Stomach (tissue), 9 donors: ENCODE measurements around the gene CCNI. TPM values are rescaled to one million over a fixed set of nuclear protein-coding genes. Genes with fewer than 3 reads are reported as not detected.

Experiments
- DNase-seq, 2 donors: peaks; one replicate each; pipeline versions ENCODE4 v3.0.0 to v3.0.0-alpha.2; 2013 to 2019
- H3K27ac ChIP-seq, 5 donors: fragments of 200-600 bp in 4 of 5; sonication (generic) in 4 of 5; one replicate each; pipeline ENCODE4 v1.5.1; 2013 to 2019; ENCODE audit warnings: mild to moderate bottlenecking in 1 of 5, moderate library complexity in 1 of 5
- H3K27me3 ChIP-seq, 3 donors: fragments of 200-600 bp; sonication (generic); one replicate each; pipeline ENCODE4 v1.5.1; 2017 to 2019; ENCODE audit warnings: mixed run types in 1 of 3
- H3K36me3 ChIP-seq, 4 donors: fragments of 200-600 bp; sonication (generic); 1 replicate in 3 of 4; 2 replicates in 1 of 4; pipeline ENCODE4 v1.5.1; 2016 to 2019
- H3K4me1 ChIP-seq, 4 donors: fragments of 200-600 bp; sonication (generic); one replicate each; pipeline ENCODE4 v1.5.1; 2016 to 2019
- H3K4me3 ChIP-seq, 4 donors: fragments of 200-600 bp; sonication (generic) in 3 of 4; one replicate each; pipeline ENCODE4 v1.5.1; 2016 to 2019; ENCODE audit warnings: mild to moderate bottlenecking in 1 of 4
- H3K9me3 ChIP-seq, 4 donors: fragments of 200-600 bp; sonication (generic); one replicate each; pipeline ENCODE4 v1.5.1; 2016 to 2019
- EP300 ChIP-seq: sonication (generic); formaldehyde crosslinking; IDR thresholded peaks from one replicate; pipeline ENCODE4 v1.6.1; 2017; ENCODE audit warnings: antibody characterized with exemption
- POLR2A ChIP-seq, 4 donors: fragments of 450-650 bp; IDR thresholded peaks; one replicate each; pipeline ENCODE4 v1.6.1; 2016; ENCODE audit warnings: antibody characterized with exemption in 4 of 4, control low read depth in 2 of 4, mild to moderate bottlenecking in 1 of 4, moderate library complexity in 1 of 4
- POLR2AphosphoS5 ChIP-seq, 3 donors: sonication (generic); formaldehyde crosslinking; IDR thresholded peaks; one replicate each; pipeline ENCODE4 v1.6.1; 2016; ENCODE audit warnings: antibody characterized with exemption in 3 of 3
- WGBS, 5 donors: extraction: QIAGEN DNeasy Blood & Tissue Kit in 3 of 5; methylation state at CpG; one replicate each; pipeline versions ENCODE4 v1.1.5 to v1.1.7; 2013 to 2018; 5-methylcytosine and 5-hydroxymethylcytosine counted together
- intact Hi-C: fragments of 100-400 bp; cut with DNase I; formaldehyde crosslinking; loops from one replicate; pipeline ENCODE4 v1.15.1; 2023; ENCODE audit warnings: low total_unique reads
- polyA plus RNA-seq, 3 donors: library from polyadenylated mRNA; stranded (reverse); fragments of 200-250 nt; gene quantifications; one replicate each; pipeline ENCODE4 v1.2.3, GENCODE V29; 2013
- total RNA-seq, 5 donors: library from RNA; depleted of rRNA; stranded (reverse); fragments of >200 nt; gene quantifications; one replicate each; pipeline versions ENCODE4 v1.1.0 to v1.2.3, GENCODE V29; 2014 to 2016
- TF ChIP-seq, protein P1 (sequence below), 7 experiments: fragments of 450-650 bp in 4 of 7; fragments of 200-600 bp in 3 of 7; sonication (generic) in 3 of 7; IDR thresholded peaks; one replicate each; pipeline ENCODE4 v1.5.1; 2016 to 2019; ENCODE audit warnings: antibody characterized with exemption in 7 of 7, control low read depth in 2 of 7, mild to moderate bottlenecking in 1 of 7
- donor health status: healthy with polysubstance abuse.
- donor health status: Bipolar disorder and iron deficiency.
- donor health status: healthy.

Gene CCNI
- total and polyA plus RNA-seq, 8 donors, result 43.4 to 278 (median 144) TPM

GRCh38 chr4:77076889-77077635 lies 1.3 kb upstream of the CCNI start:
- intact Hi-C loops, result no loop called here
- Histone ChIP-seq H3K27me3 (no peaks in the 10 kb centered on the region), H3K4me1 (peaks cover 13 to 47% (median 27%) of the 10 kb centered on the region in 4 donors), H3K9me3 (no peaks in the 10 kb centered on the region), H3K36me3 (no peaks in the 10 kb centered on the region), H3K4me3 (peak overlapping the region; percentile 70 to 97 (median 86)), H3K27ac (peak overlapping the region in 4 of 5 donors; percentile 100)
- WGBS, 5 donors, result 61 to 72% (median 67%) methylated on average over 10 of the region's 10 CpGs
- TF ChIP-seq, protein P1, sequence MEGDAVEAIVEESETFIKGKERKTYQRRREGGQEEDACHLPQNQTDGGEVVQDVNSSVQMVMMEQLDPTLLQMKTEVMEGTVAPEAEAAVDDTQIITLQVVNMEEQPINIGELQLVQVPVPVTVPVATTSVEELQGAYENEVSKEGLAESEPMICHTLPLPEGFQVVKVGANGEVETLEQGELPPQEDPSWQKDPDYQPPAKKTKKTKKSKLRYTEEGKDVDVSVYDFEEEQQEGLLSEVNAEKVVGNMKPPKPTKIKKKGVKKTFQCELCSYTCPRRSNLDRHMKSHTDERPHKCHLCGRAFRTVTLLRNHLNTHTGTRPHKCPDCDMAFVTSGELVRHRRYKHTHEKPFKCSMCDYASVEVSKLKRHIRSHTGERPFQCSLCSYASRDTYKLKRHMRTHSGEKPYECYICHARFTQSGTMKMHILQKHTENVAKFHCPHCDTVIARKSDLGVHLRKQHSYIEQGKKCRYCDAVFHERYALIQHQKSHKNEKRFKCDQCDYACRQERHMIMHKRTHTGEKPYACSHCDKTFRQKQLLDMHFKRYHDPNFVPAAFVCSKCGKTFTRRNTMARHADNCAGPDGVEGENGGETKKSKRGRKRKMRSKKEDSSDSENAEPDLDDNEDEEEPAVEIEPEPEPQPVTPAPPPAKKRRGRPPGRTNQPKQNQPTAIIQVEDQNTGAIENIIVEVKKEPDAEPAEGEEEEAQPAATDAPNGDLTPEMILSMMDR (IDR thresholded peaks at IDR 0.05), result no peak
- TF ChIP-seq EP300 (no peak), POLR2AphosphoS5 (IDR thresholded peaks at IDR 0.05) (no peak), POLR2A (IDR thresholded peaks at IDR 0.05) (no peak)
- peak in 1 of 2 donors; percentile 23 for DNase-seq

DNA sequence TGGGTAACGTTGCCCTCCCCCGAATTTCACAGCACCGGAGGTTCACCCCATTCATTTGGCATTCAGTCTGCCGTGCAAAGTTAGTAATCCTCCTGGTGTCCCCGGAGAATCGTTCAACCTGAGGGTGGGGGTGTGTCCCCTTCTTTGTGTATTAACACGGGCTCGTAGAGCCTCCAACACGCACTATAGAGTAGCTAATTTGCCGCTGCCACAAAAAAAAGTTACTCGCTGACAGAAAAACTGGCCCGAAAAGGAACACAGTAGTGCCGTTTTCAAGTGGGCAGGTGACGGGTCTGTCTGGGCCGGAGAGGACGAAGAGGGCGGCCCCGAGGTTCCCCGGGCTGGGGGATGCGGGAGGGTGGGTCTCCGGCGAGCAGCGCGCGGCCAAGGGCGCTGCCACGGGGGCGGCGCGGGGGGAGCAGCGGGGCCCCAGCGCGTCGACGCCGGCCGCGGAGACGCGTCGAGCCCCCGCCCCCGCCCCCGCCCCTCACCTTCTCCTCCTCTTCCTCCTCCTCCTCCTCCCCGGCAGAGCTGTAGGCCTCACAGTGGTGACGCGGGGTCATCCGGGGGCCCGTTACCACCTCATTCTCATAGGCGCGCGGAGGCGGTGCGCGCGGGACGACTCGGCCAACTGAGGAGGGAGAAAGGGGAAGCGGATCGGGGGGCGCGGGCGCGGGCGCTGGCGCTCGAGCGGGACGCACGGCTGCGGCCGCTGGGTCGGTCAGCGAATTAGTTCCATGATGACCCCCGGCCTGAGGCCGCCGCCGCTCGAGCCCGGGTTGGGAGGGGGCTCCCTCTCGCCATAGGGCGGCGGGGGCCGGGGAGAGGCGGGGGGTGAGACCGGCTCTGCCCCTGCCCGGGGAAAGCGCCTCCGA lies 571 bp downstream of the CCNI start:
- WGBS, 5 donors, result 0 to 2% (median 0%) methylated on average over 29 to 88 of the region's 89 CpGs
- no peaks in the 10 kb centered on the region for H3K9me3 ChIP-seq
- DNase-seq, result peak; percentile 68 to 93
- no peaks in the 10 kb centered on the region for H3K27me3 ChIP-seq
- intact Hi-C loops, result no loop called here
- peak overlapping the region; percentile 96 to 100 (median 100) for H3K27ac ChIP-seq
- H3K36me3 ChIP-seq, result no peaks in the 10 kb centered on the region
- peaks cover 13 to 64% (median 39%) of the 10 kb centered on the region in 4 donors for H3K4me1 ChIP-seq
- H3K4me3 ChIP-seq, result peak overlapping the region; percentile 70 to 97 (median 86)
- TF ChIP-seq POLR2A (IDR thresholded peaks at IDR 0.05) (no peak), EP300 (no peak), POLR2AphosphoS5 (IDR thresholded peaks at IDR 0.05) (peak in 2 of 3 donors; percentile 47 to 64)
- TF ChIP-seq, protein P1 (IDR thresholded peaks at IDR 0.05), result no peak

GRCh38 chr4:77074381-77074831 lies 1.4 kb downstream of the CCNI start:
- H3K27me3 ChIP-seq, result no peaks in the 10 kb centered on the region
- intact Hi-C loops, result no loop called here
- 2 to 4% (median 2%) methylated on average over 6 of the region's 6 CpGs for WGBS, 5 donors
- H3K4me1 ChIP-seq, result peaks cover 19 to 72% (median 43%) of the 10 kb centered on the region in 4 donors
- peak overlapping the region; percentile 41 to 100 (median 100) for H3K27ac ChIP-seq
- TF ChIP-seq, protein P1 (IDR thresholded peaks at IDR 0.05), result no peak
- TF ChIP-seq POLR2A (IDR thresholded peaks at IDR 0.05), result no peak
- no peak for TF ChIP-seq EP300
- no peak for TF ChIP-seq POLR2AphosphoS5 (IDR thresholded peaks at IDR 0.05)
- no peaks in the 10 kb centered on the region for H3K36me3 ChIP-seq
- H3K9me3 ChIP-seq, result no peaks in the 10 kb centered on the region
- DNase-seq, result peak in 1 of 2 donors; percentile 26
- H3K4me3 ChIP-seq, result peak overlapping the region; percentile 70 to 97 (median 86)

GRCh38 chr4:77073981-77074380 lies 1.8 kb downstream of the CCNI start:
- peak overlapping the region; percentile 70 to 97 (median 86) for H3K4me3 ChIP-seq
- H3K4me1 ChIP-seq, result peaks cover 19 to 76% (median 45%) of the 10 kb centered on the region in 4 donors
- no peaks in the 10 kb centered on the region for H3K9me3 ChIP-seq
- no peaks in the 10 kb centered on the region for H3K36me3 ChIP-seq
- DNase-seq, result peak in 1 of 2 donors; percentile 16
- TF ChIP-seq EP300 (no peak), POLR2AphosphoS5 (IDR thresholded peaks at IDR 0.05) (no peak), POLR2A (IDR thresholded peaks at IDR 0.05) (no peak)
- TF ChIP-seq, protein P1 (IDR thresholded peaks at IDR 0.05), result no peak
- intact Hi-C loops, result no loop called here
- no peaks in the 10 kb centered on the region for H3K27me3 ChIP-seq
- H3K27ac ChIP-seq, result peak overlapping the region in 4 of 5 donors; percentile 100
- WGBS, 5 donors, result 3 to 6% (median 5%) methylated on average over 5 of the region's 5 CpGs
